Astrocyte (in vitro differentiated cells and primary cell): Measurements from ENCODE around the gene MPC1. TPM values are rescaled to one million over a fixed set of nuclear protein-coding genes. Genes with fewer than 3 reads are reported as not detected.
"Not testable (repeated sequence)": the region's sequence is repeated elsewhere in the genome, so short reads cannot be mapped to it uniquely, and the experiment has no call there.

Experiments
- DNase-seq: peaks from one replicate; pipeline ENCODE4 v3.0.0-alpha.2; 2010; ENCODE audit warnings: low read depth
- FAIRE-seq: peaks from 2 replicates; lab custom pipeline; 2011; peaks lifted over from hg19 to GRCh38; lab: Jason Lieb, UNC
- H2AFZ ChIP-seq: 2 replicates; pipeline ENCODE4 v1.6.0; 2012; ENCODE audit warnings: low read depth, low read length, inconsistent platforms
- H3K27ac ChIP-seq: 2 replicates; pipeline ENCODE4 v1.5.1; 2011; ENCODE audit warnings: low read depth, low read length, inconsistent platforms
- H3K27me3 ChIP-seq: 2 replicates; pipeline ENCODE4 v1.6.0; 2011; ENCODE audit warnings: low read length, inconsistent platforms; ENCODE audit not compliant: insufficient read depth
- H3K36me3 ChIP-seq: 2 replicates; pipeline ENCODE4 v1.5.1; 2011; ENCODE audit warnings: low read length, inconsistent platforms; ENCODE audit not compliant: insufficient read depth
- H3K4me1 ChIP-seq: 2 replicates; pipeline ENCODE4 v1.5.1; 2011; ENCODE audit warnings: low read length, inconsistent platforms; ENCODE audit not compliant: insufficient read depth
- H3K4me2 ChIP-seq: 2 replicates; pipeline ENCODE4 v1.6.0; 2012; ENCODE audit warnings: low read length, inconsistent platforms
- H3K4me3 ChIP-seq: 2 replicates; pipeline ENCODE4 v1.5.1; 2011; ENCODE audit warnings: low read depth, mild to moderate bottlenecking, low read length, inconsistent platforms; ENCODE audit not compliant: insufficient read depth
- H3K79me2 ChIP-seq: 2 replicates; pipeline ENCODE4 v1.6.0; 2012; ENCODE audit warnings: mild to moderate bottlenecking, low read length, inconsistent platforms; ENCODE audit not compliant: insufficient read depth
- H3K9ac ChIP-seq: 2 replicates; pipeline ENCODE4 v1.6.0; 2012; ENCODE audit warnings: mild to moderate bottlenecking, low read length, inconsistent platforms
- H3K9me3 ChIP-seq: 2 replicates; pipeline ENCODE4 v1.5.1; 2012; ENCODE audit warnings: low read depth, mild to moderate bottlenecking, low read length, inconsistent platforms; ENCODE audit not compliant: insufficient read depth
- H4K20me1 ChIP-seq: 2 replicates; pipeline ENCODE4 v1.6.0; 2012; ENCODE audit warnings: low read length, inconsistent platforms; ENCODE audit not compliant: insufficient read depth
- H3K27ac Mint-ChIP-seq: one replicate; pipeline ENCODE4 v1.8.0; 2021; ENCODE audit warnings: mild to moderate bottlenecking, mixed read lengths; ENCODE audit not compliant: unreplicated experiment
- H3K27me3 Mint-ChIP-seq: one replicate; pipeline ENCODE4 v1.8.0; 2021; ENCODE audit warnings: low read depth, mixed read lengths; ENCODE audit not compliant: unreplicated experiment
- H3K36me3 Mint-ChIP-seq: one replicate; pipeline ENCODE4 v1.8.0; 2021; ENCODE audit warnings: low read depth, mixed read lengths; ENCODE audit not compliant: unreplicated experiment
- H3K4me1 Mint-ChIP-seq: one replicate; pipeline ENCODE4 v1.8.0; 2021; ENCODE audit warnings: low read depth, mixed read lengths; ENCODE audit not compliant: unreplicated experiment
- H3K4me3 Mint-ChIP-seq: one replicate; pipeline ENCODE4 v1.8.0; 2021; ENCODE audit warnings: mild to moderate bottlenecking, moderate library complexity, mixed read lengths; ENCODE audit not compliant: unreplicated experiment
- H3K9me3 Mint-ChIP-seq: one replicate; pipeline ENCODE4 v1.8.0; 2021; ENCODE audit warnings: mild to moderate bottlenecking, mixed read lengths; ENCODE audit not compliant: unreplicated experiment
- CTCF ChIP-seq: IDR thresholded peaks from 2 replicates; pipeline ENCODE4 v1.5.1; 2011; ENCODE audit warnings: low read depth, mild to moderate bottlenecking, inconsistent platforms, low read length, moderate library complexity; ENCODE audit not compliant: insufficient read depth
- EZH2 ChIP-seq: IDR thresholded peaks from 2 replicates; pipeline ENCODE4 v1.6.1; 2012; ENCODE audit warnings: mild to moderate bottlenecking, low read length, inconsistent platforms; ENCODE audit not compliant: insufficient read depth
- total RNA-seq: library from RNA; stranded (reverse); gene quantifications from 2 replicates; pipeline ENCODE4 v1.2.1, GENCODE V29; 2021

Gene MPC1
- total RNA-seq, 1 donor from 2014 or later: 47.4 TPM

DNA sequence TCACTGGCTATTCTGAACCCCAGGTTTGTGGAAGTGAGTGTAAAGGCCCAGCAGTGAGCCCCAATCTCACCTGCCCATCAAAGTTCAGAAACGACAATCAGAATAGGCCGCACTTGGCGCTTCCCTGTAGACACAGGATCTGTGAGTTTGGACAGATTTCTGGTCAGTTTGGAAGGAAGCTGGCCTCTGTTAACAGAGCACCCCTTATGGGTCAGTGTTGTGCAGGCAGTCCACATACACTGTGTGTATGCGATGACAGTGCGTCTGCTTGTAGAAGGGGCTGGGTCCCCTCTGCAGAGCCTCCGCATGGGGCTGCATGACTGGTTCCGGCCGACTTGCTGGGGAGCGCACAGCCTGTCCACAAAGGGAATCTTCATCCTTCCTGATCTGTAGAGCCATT is 3.4 kb upstream of the MPC1 start:
- no peak for FAIRE-seq
- no peaks in the 10 kb centered on the region for H4K20me1 ChIP-seq

GRCh38 chr6:166383802-166384363 is 1.1 kb upstream of the MPC1 start:
- not testable (repeated sequence) for FAIRE-seq, H3K36me3 Mint-ChIP-seq, H3K4me1 ChIP-seq, H3K27me3 Mint-ChIP-seq, H3K9me3 Mint-ChIP-seq, H3K36me3 ChIP-seq, DNase-seq, H3K4me1 Mint-ChIP-seq, H3K27me3 ChIP-seq, H3K9me3 ChIP-seq, H3K79me2 ChIP-seq, H4K20me1 ChIP-seq
- TF ChIP-seq CTCF: peak; percentile 7
- H3K9ac ChIP-seq: peak overlapping the region; percentile 87
- H3K27ac ChIP-seq: peak overlapping the region; percentile 86
- Mint-ChIP-seq H3K4me3 (peak overlapping the region; percentile 86), H3K27ac (peak overlapping the region; percentile 86)
- peak overlapping the region; percentile 94 for H2AFZ ChIP-seq
- peak overlapping the region; percentile 100 for H3K4me2 ChIP-seq
- peak overlapping the region; percentile 97 for H3K4me3 ChIP-seq

More for the DNA sequence above, 3.4 kb upstream of the MPC1 start:
- Histone ChIP-seq H3K9ac (no peak overlapping the region), H3K4me2 (no peak overlapping the region), H3K36me3 (no peaks in the 10 kb centered on the region), H3K9me3 (no peaks in the 10 kb centered on the region), H3K4me3 (no peak overlapping the region), H3K27me3 (peaks cover 5% of the 10 kb centered on the region), H3K79me2 (peaks cover 4% of the 10 kb centered on the region), H2AFZ (no peak overlapping the region), H3K4me1 (no peaks in the 10 kb centered on the region), H3K27ac (no peak overlapping the region)
- no peak for DNase-seq
- TF ChIP-seq EZH2: no peak
- no peak for TF ChIP-seq CTCF
- H3K4me1 Mint-ChIP-seq: peaks cover 1% of the 10 kb centered on the region
- no peaks in the 10 kb centered on the region for H3K9me3 Mint-ChIP-seq
- no peak overlapping the region for H3K27ac Mint-ChIP-seq
- H3K27me3 Mint-ChIP-seq: peaks cover 20% of the 10 kb centered on the region
- peaks cover 1% of the 10 kb centered on the region for H3K36me3 Mint-ChIP-seq
- H3K4me3 Mint-ChIP-seq: no peak overlapping the region

DNA sequence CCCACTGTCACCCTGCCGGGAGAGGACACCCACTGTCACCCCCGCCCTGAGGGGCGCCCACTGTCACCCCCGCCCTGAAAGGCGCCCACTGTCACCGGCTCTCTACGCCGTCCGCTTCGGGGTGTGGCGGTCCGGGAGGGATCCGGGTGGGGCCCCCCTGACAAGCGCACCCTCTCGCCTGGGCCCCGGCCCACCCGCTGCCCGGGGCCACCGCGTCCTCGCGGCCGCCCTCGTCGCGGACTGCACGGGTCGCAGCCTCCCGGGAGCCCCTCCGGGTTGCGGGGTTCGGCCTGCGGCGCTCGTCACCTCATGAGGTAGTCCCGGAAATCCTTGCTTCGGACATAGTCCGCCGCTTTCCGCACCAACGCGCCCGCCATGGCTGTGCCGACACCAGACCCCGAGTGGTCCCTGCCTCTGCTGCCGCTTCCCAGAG is 224 bp downstream of the MPC1 start:
- Mint-ChIP-seq H3K27ac (no peak overlapping the region), H3K27me3 (no peaks in the 10 kb centered on the region), H3K4me3 (peak overlapping the region; percentile 93), H3K4me1 (peaks cover 1% of the 10 kb centered on the region), H3K9me3 (no peaks in the 10 kb centered on the region), H3K36me3 (peaks cover 1% of the 10 kb centered on the region)
- peak overlapping the region; percentile 87 for H3K9ac ChIP-seq
- H3K27me3 ChIP-seq: no peaks in the 10 kb centered on the region
- no peaks in the 10 kb centered on the region for H3K4me1 ChIP-seq
- H2AFZ ChIP-seq: peak overlapping the region; percentile 94
- TF ChIP-seq EZH2: no peak
- TF ChIP-seq CTCF: no peak
- H3K4me2 ChIP-seq: peak overlapping the region; percentile 100
- peak overlapping the region; percentile 97 for H3K4me3 ChIP-seq
- DNase-seq (no peak), FAIRE-seq (no peak)
- H3K79me2 ChIP-seq: peaks cover 6% of the 10 kb centered on the region
- no peaks in the 10 kb centered on the region for H4K20me1 ChIP-seq
- peak overlapping the region; percentile 3 for H3K27ac ChIP-seq
- no peaks in the 10 kb centered on the region for H3K36me3 ChIP-seq
- no peaks in the 10 kb centered on the region for H3K9me3 ChIP-seq
